Liver (tissue), 9 donors: ENCODE data around the gene SMOC1. TPM values are rescaled to one million over a fixed set of nuclear protein-coding genes. Genes with fewer than 3 reads are reported as not detected.

Experiments used
- DNase-seq: peaks from one replicate; pipeline ENCODE4 v3.0.0-alpha.2; 2017; ENCODE audit warnings: low spot score
- H3K27ac ChIP-seq, 2 donors: one replicate each; pipeline ENCODE4 v1.7.0; 2013; ENCODE audit warnings: inconsistent platforms in 2 of 2, low read length in 2 of 2, control low read depth in 1 of 2, low read depth in 1 of 2, mild to moderate bottlenecking in 1 of 2
- H3K27me3 ChIP-seq, 4 donors: one replicate each; pipeline versions ENCODE4 v1.6.1 to v1.7.0; 2013; ENCODE audit warnings: low read length in 3 of 4, inconsistent platforms in 1 of 4, mild to moderate bottlenecking in 1 of 4, moderate library complexity in 1 of 4; ENCODE audit not compliant: control insufficient read depth in 4 of 4, insufficient read depth in 4 of 4
- H3K36me3 ChIP-seq, 4 donors: one replicate each; pipeline versions ENCODE4 v1.6.1 to v1.7.0; 2013; ENCODE audit warnings: low read length in 3 of 4, mild to moderate bottlenecking in 3 of 4, low read depth in 1 of 4, moderate library complexity in 1 of 4; ENCODE audit not compliant: control insufficient read depth in 4 of 4, insufficient read depth in 3 of 4
- H3K4me1 ChIP-seq, 4 donors: one replicate each; pipeline versions ENCODE4 v1.6.1 to v1.7.0; 2013; ENCODE audit warnings: low read length in 3 of 4, mild to moderate bottlenecking in 3 of 4, moderate library complexity in 1 of 4; ENCODE audit not compliant: control insufficient read depth in 4 of 4, insufficient read depth in 4 of 4
- H3K4me3 ChIP-seq, 3 donors: one replicate each; pipeline versions ENCODE4 v1.6.1 to v1.7.0; 2013; ENCODE audit warnings: low read length in 3 of 3, control low read depth in 1 of 3, low read depth in 1 of 3, mild to moderate bottlenecking in 1 of 3
- H3K9ac ChIP-seq, 2 donors: one replicate each; pipeline ENCODE4 v1.7.0; 2013; ENCODE audit warnings: low read length in 2 of 2, mild to moderate bottlenecking in 2 of 2, moderate library complexity in 2 of 2, control low read depth in 1 of 2, low read depth in 1 of 2
- H3K9me3 ChIP-seq, 4 donors: one replicate each; pipeline versions ENCODE4 v1.6.1 to v1.7.0; 2013; ENCODE audit warnings: low read length in 3 of 4; ENCODE audit not compliant: control insufficient read depth in 4 of 4
- ATF3 ChIP-seq: IDR thresholded peaks from 2 replicates; pipeline ENCODE4 v1.6.1; 2016; ENCODE audit warnings: antibody characterized with exemption
- CTCF ChIP-seq: fragments of 150-350 bp; IDR thresholded peaks from 2 replicates; pipeline ENCODE4 v1.5.1; 2017; ENCODE audit warnings: improper control_type of control experiment, low read depth, low read length; ENCODE audit not compliant: missing input control
- EGR1 ChIP-seq, 2 donors: IDR thresholded peaks; 2 replicates each; pipeline ENCODE4 v1.6.1; 2016 to 2018; ENCODE audit warnings: antibody characterized with exemption in 2 of 2, low read depth in 2 of 2
- FOXA1 ChIP-seq: IDR thresholded peaks from 2 replicates; pipeline ENCODE4 v1.6.1; 2016; ENCODE audit warnings: antibody characterized with exemption
- FOXA2 ChIP-seq: IDR thresholded peaks from 2 replicates; pipeline ENCODE4 v1.6.1; 2016; ENCODE audit warnings: antibody characterized with exemption
- GABPA ChIP-seq, 2 donors: IDR thresholded peaks in 1 of 2; conservative IDR thresholded peaks in 1 of 2; 2 replicates each; pipeline ENCODE4 v1.6.1; 2016; ENCODE audit warnings: antibody characterized with exemption in 2 of 2, mild to moderate bottlenecking in 1 of 2, moderate library complexity in 1 of 2
- HNF4A ChIP-seq, 2 donors: conservative IDR thresholded peaks; 2 replicates each; pipeline ENCODE4 v1.6.1; 2016; ENCODE audit warnings: antibody characterized with exemption in 2 of 2, mild to moderate bottlenecking in 2 of 2
- HNF4G ChIP-seq: IDR thresholded peaks from 2 replicates; pipeline ENCODE4 v1.6.1; 2016; ENCODE audit warnings: antibody characterized with exemption
- JUND ChIP-seq, 2 donors: IDR thresholded peaks; 2 replicates each; pipeline ENCODE4 v1.6.1; 2016; ENCODE audit warnings: antibody characterized with exemption in 2 of 2
- MAX ChIP-seq: IDR thresholded peaks from 2 replicates; pipeline ENCODE4 v1.6.1; 2016; ENCODE audit warnings: antibody characterized with exemption
- NR2F2 ChIP-seq: IDR thresholded peaks from 2 replicates; pipeline ENCODE4 v1.6.1; 2016; ENCODE audit warnings: antibody characterized with exemption
- RAD21 ChIP-seq, 2 donors: IDR thresholded peaks; 2 replicates each; pipeline ENCODE4 v1.6.1; 2016; ENCODE audit warnings: antibody characterized with exemption in 2 of 2, mild to moderate bottlenecking in 2 of 2
- REST ChIP-seq: IDR thresholded peaks from 2 replicates; pipeline ENCODE4 v1.6.1; 2016; ENCODE audit warnings: antibody characterized with exemption, mild to moderate bottlenecking
- RXRA ChIP-seq, 2 donors: IDR thresholded peaks; 2 replicates each; pipeline ENCODE4 v1.6.1; 2017 to 2018; ENCODE audit warnings: antibody characterized with exemption in 2 of 2, mild to moderate bottlenecking in 1 of 2
- SP1 ChIP-seq: IDR thresholded peaks from 2 replicates; pipeline ENCODE4 v1.6.1; 2018; ENCODE audit warnings: antibody characterized with exemption, mild to moderate bottlenecking
- TAF1 ChIP-seq: conservative IDR thresholded peaks from 2 replicates; pipeline ENCODE4 v1.6.1; 2016; ENCODE audit warnings: antibody characterized with exemption, mild to moderate bottlenecking
- YY1 ChIP-seq: IDR thresholded peaks from 2 replicates; pipeline ENCODE4 v1.6.1; 2016; ENCODE audit warnings: antibody characterized with exemption, mild to moderate bottlenecking
- ZBTB33 ChIP-seq: IDR thresholded peaks from 2 replicates; pipeline ENCODE4 v1.6.1; 2016; ENCODE audit warnings: antibody characterized with exemption
- WGBS: extraction: QIAGEN DNeasy Blood & Tissue Kit; methylation state at CpG from one replicate; pipeline ENCODE4 v1.1.7; 2013; 5-methylcytosine and 5-hydroxymethylcytosine counted together
- polyA plus RNA-seq, 2 donors: library from polyadenylated mRNA; stranded (reverse) in 1 of 2; unstranded in 1 of 2; fragments of 200-250 nt in 1 of 2; fragments of >200 nt in 1 of 2; fragmentation: Nextera tagmentation in 1 of 2; extraction: Ambion mirVana in 1 of 2; gene quantifications; one replicate each; pipeline versions ENCODE4 v1.2.1 to v1.2.3, GENCODE V29; 2013 to 2015
- total RNA-seq, 2 donors: library from RNA; depleted of rRNA; stranded (reverse); fragments of >200 nt; gene quantifications; one replicate each; pipeline ENCODE4 v1.2.3, GENCODE V29; 2014
- donor health status: healthy.
- donor health status: healthy.
- donor health status: healthy.
- donor health status: healthy.
- donor health status: healthy.

SMOC1 gene
- total and polyA plus RNA-seq, 4 donors: 11.2 to 43.7 (median 27.4) TPM

GRCh38 chr14:69994002-69994401 is 114.8 kb downstream of the SMOC1 start:
- H3K9ac ChIP-seq: no peak overlapping the region
- H3K9me3 ChIP-seq: no peaks in the 10 kb centered on the region
- no peak overlapping the region for H3K27ac ChIP-seq
- WGBS: 75% methylated on average over 4 of the region's 4 CpGs
- no peak for DNase-seq
- peaks cover 4 to 44% (median 27%) of the 10 kb centered on the region in 4 donors for H3K4me1 ChIP-seq
- no peak for TF ChIP-seq EGR1 (IDR thresholded peaks at IDR 0.05; ENCODE audit: low read depth in 2 of 2)
- H3K4me3 ChIP-seq: no peak overlapping the region
- H3K27me3 ChIP-seq: no peaks in the 10 kb centered on the region
- peaks cover 0 to 6% (median 0%) of the 10 kb centered on the region in 4 donors for H3K36me3 ChIP-seq

GRCh38 chr14:69996216-69996615 is 117.0 kb downstream of the SMOC1 start:
- H3K9me3 ChIP-seq: no peaks in the 10 kb centered on the region
- DNase-seq: no peak
- peaks cover 0 to 9% (median 0%) of the 10 kb centered on the region in 4 donors for H3K36me3 ChIP-seq
- no peaks in the 10 kb centered on the region for H3K27me3 ChIP-seq
- H3K4me3 ChIP-seq: no peak overlapping the region
- H3K4me1 ChIP-seq: peaks cover 0 to 37% (median 18%) of the 10 kb centered on the region in 4 donors
- TF ChIP-seq GABPA (IDR thresholded peaks at IDR 0.05 in 1 of 2, conservative IDR thresholded peaks at IDR 0.05 in 1 of 2) (no peak), YY1 (no peak), RAD21 (IDR thresholded peaks at IDR 0.05) (no peak), NR2F2 (no peak), EGR1 (IDR thresholded peaks at IDR 0.05; ENCODE audit: low read depth in 2 of 2) (no peak), MAX (no peak), HNF4A (conservative IDR thresholded peaks at IDR 0.05) (no peak), SP1 (no peak), TAF1 (no peak), HNF4G (no peak), ATF3 (no peak), JUND (IDR thresholded peaks at IDR 0.05) (no peak), FOXA1 (no peak), CTCF (no peak), REST (no peak), FOXA2 (no peak), ZBTB33 (no peak), RXRA (IDR thresholded peaks at IDR 0.05) (no peak)
- WGBS: 90% methylated on average over 1 of the region's 1 CpG
- H3K27ac ChIP-seq: no peak overlapping the region
- no peak overlapping the region for H3K9ac ChIP-seq
